GM12801 (cell line): ENCODE measurements around the gene TARS3.

Experiments used
- CTCF ChIP-seq: IDR thresholded peaks from one replicate; pipeline ENCODE4 v1.5.1; 2011; ENCODE audit warnings: control low read depth; ENCODE audit not compliant: insufficient read length; ENCODE audit errors: extremely low read depth

Gene TARS3

DNA sequence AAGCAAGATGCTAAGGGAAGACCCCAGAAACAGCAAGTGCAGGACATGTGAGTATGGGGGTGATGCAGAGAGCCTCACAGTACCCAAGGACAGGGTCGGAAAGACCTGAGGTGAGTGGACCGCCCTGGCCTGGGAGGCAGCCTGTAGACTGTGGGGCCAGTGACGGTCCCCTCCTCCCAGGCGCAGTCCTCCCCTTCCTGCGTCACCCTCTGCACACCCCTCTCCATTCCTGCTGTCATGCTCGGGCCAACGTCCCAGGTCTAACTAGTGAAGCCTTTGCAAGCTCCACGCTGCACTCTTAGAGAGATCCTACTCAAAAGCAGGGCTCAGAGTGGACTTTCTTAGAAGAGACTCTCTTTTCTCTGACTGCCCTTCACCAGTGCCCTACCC is 113.7 kb downstream of the TARS3 start:
- TF ChIP-seq CTCF, result no peak

DNA sequence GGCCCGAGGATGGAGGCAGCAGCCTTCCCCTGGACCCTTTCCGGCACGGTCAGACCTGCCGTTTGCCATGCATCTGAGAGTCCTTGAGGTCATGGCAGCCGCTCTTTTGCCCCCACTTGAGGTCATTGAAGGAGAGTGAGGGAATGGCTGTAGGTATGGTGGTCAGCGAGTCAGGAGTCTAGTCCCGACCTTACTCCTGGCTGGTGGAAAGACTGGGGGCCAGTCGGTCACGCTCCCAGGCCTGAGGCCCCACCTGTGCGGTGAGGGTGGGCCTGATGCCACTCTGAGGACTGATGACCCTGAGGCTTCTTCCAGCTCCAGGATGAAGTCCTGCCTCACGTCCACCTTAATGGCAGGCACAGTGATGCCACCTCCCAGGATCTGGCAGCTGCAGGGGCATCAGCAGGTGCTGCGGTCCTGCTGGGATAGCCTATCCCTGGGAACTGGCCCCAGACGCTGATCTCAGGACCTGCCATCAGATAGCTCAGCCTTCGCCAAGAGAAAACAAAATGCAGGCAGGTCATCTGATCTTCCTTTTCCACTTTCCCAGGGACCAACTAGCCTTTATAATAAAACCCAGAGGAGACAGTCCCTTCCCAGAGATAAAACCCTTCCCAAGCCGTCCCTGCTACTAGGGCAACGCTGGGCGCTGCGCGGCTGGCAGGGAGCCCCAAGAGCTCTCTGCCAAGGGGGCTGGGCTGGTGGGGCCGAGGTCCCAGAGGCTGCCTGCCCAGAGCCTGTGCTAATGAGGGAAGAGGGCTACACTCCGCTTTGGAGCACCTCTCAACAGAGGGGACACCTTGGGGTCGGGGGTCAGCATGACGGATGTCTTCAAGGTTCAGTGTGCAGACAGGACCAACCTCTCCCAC is 114.3 kb downstream of the TARS3 start:
- no peak for TF ChIP-seq CTCF

DNA sequence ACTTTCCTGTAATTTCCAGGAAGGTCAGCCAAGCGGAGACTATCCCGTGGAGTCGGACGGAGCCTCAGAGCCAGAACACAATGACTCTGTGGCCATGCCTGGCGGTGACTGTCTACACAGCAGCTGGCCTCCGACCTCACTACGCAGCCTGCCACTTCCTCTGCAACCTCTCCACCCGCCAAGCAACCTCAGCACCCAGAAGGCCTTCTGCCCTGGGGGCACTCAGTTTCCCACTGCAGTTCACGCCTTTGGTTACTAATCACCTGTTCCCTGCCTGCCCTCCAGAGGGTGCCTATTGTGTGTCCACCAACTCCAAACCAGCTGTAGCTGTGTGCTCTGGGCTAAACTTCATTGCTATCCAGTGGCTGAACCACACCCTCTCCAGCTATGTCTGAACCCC is 116.1 kb downstream of the TARS3 start:
- TF ChIP-seq CTCF, result no peak

- TF ChIP-seq CTCF, result no peak
Observed at GRCh38 chr15:101607108-101607507, 117.2 kb downstream of the TARS3 start.

DNA sequence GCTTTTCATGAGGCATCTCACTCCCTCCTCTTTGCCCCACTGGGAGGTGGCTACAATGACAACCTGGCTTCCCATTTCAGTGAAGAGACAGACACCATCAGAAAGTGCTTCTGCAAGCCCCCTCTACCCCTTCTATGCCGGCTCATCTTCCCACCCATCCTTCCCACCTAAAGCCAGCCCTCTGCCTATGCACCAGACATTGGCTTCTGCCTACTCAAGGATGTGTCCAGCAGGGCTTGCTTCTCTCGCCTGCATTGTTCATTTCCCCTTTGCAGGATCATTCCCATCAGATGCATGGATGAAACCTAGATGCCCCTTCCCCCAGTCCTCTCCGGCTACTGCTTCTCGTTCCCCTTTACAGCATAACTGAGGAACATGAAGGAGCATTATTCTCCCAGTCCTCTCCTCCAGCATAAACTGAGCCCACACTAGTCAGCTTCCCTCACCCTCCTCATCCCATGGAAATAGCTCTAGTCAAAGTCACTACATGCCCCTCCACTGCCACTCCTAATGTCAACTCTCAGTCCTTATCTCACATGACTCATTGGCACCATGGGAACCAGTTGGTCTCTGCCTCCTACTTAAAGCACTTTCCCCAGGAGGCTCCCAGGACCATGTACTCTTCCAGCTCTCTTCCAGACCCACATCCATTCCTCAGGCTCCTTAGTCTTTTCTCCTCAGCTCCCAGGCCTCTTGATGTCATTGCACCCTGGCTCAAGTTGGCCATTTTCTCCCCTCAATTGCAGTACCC is 120.0 kb downstream of the TARS3 start:
- TF ChIP-seq CTCF, result no peak
